ENCODE results near the gene FARP1. TPM values are rescaled to one million over a fixed set of nuclear protein-coding genes. Genes with fewer than 3 reads are reported as not detected.

Gene FARP1
- total and polyA plus RNA-seq, 2 of the 13 experiments (the other 11 are each of a cell fraction or from before 2014, with no cell fraction given), result 70.6 to 126 TPM

DNA sequence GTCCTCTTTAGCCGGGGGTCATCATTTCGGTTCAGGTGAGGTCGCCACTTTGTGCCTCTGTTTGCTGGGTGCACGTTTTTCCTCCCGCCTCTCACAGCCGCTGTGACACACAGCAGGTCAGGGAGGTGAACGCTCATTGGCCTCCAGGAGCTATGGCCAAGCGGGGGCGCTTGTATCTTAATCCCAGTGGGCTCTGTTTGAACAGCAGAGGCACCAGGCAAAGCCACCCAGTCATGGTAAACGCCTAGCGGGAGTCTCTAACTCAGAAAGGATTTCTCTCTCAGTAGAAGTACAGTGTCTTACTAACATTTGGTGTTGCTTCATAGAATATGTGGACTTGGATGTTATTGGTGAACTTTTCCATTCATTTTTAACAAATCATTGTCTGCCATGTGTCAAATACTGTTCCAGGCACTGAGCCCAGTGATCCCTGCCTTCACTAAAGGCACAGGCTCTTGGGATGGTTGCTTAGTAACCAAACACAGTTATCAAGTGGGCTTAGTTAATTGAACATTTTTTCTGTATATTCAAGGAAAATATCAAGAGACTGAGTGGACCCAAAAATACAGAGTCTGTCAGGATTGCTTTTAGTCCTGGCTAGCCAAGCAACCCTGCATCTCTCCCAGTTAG lies 247.3 kb downstream of the FARP1 start:
- POLR2A ChIA-PET, result no interaction called here
- Histone ChIP-seq H3K36me3 (replicated peaks in 1 of 2; ENCODE audit: control insufficient read depth in 1 of 2, insufficient read depth in 2 of 2, low read length in 2 of 2) (peaks cover 52 to 92% of the 10 kb centered on the region in 2 experiments), H3K27ac (ENCODE audit: extremely low read length, insufficient read depth, low read length) (no peak overlapping the region), H3K27me3 (ENCODE audit: control insufficient read depth in 1 of 2, insufficient read depth in 2 of 2, low read length in 2 of 2) (no peaks in the 10 kb centered on the region), H3K4me3 (replicated peaks in 1 of 3; ENCODE audit: insufficient read depth in 1 of 3, low read depth in 2 of 3, low read length in 3 of 3) (no peak overlapping the region), H3K9me3 (ENCODE audit: low read length) (no peaks in the 10 kb centered on the region), H4K20me1 (ENCODE audit: insufficient read depth, low read length) (no peaks in the 10 kb centered on the region), H3K4me2 (ENCODE audit: low read depth, low read length) (no peak overlapping the region), H2AFZ (ENCODE audit: low read length) (no peak overlapping the region), H3K9ac (ENCODE audit: insufficient read depth, low read depth, low read length) (no peak overlapping the region), H3K4me1 (ENCODE audit: insufficient read depth, low read length) (no peaks in the 10 kb centered on the region), H3K79me2 (ENCODE audit: insufficient read depth, low read length) (peaks cover 3% of the 10 kb centered on the region)
- in situ Hi-C loops (cut with HindIII; ENCODE audit: extremely low pct_ligation_motif_present, low pct_unique_long_range_greater_than_20kb) (no loop called here), intact Hi-C loops (cut with micrococcal nuclease; ENCODE audit: unreplicated experiment) (no loop called here)
- no TSS peak for BruUV-seq (replicated peaks)
- ATAC-seq (no peak), DNase-seq (ENCODE audit: low spot score) (no peak), FAIRE-seq (no peak)
- CTCF ChIA-PET (ENCODE audit: low intra/inter-chr PET ratio, low total read pairs), result no interaction called here
- WGBS (ENCODE audit: low lambda C conversion rate), result 98% methylated on average over 11 of the region's 11 CpGs
- TF ChIP-seq AGO2 (optimal IDR thresholded peaks at IDR 0.05; ENCODE audit: low read depth, low read length), result peak; percentile 45
- TF ChIP-seq RBM22 (optimal IDR thresholded peaks at IDR 0.05; ENCODE audit: low read length), result peak; percentile 64
- TF ChIP-seq, protein P1, sequence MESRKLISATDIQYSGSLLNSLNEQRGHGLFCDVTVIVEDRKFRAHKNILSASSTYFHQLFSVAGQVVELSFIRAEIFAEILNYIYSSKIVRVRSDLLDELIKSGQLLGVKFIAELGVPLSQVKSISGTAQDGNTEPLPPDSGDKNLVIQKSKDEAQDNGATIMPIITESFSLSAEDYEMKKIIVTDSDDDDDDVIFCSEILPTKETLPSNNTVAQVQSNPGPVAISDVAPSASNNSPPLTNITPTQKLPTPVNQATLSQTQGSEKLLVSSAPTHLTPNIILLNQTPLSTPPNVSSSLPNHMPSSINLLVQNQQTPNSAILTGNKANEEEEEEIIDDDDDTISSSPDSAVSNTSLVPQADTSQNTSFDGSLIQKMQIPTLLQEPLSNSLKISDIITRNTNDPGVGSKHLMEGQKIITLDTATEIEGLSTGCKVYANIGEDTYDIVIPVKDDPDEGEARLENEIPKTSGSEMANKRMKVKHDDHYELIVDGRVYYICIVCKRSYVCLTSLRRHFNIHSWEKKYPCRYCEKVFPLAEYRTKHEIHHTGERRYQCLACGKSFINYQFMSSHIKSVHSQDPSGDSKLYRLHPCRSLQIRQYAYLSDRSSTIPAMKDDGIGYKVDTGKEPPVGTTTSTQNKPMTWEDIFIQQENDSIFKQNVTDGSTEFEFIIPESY (CRISPR knock-in tag; IDR thresholded peaks at IDR 0.05), result peak; percentile 46; the same call in 1 of the 2 replicates
- TF ChIP-seq ZIK1 (CRISPR knock-in tag; IDR thresholded peaks at IDR 0.05; ENCODE audit: borderline replicate concordance, low read depth), result no peak
- no peak for TF ChIP-seq ZNF672 (CRISPR knock-in tag; IDR thresholded peaks at IDR 0.05)

DNA sequence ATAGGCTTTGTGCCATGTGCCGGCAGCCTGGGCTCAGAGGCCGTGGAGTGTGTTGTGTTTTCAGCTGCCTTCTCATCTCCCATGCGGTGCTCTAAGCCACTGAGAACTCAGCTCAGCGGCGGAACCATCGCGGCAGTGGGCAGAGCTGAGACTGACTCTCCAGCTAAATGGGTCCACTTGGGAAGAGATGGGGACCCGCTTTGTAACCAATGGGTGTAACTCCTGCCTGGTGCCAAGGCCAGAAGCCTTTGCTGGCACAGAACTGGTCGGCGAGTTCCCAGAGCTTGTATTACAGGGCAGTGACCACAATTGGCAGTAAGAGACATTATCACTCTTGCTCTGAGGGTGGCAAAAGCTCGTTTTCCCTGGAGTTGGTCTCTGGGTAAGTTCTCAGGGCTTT lies 251.0 kb downstream of the FARP1 start:
- FAIRE-seq, result no peak
- Histone ChIP-seq H3K9me3 (ENCODE audit: low read length) (no peaks in the 10 kb centered on the region), H3K27ac (ENCODE audit: extremely low read length, insufficient read depth, low read length) (no peak overlapping the region), H3K36me3 (replicated peaks in 1 of 2; ENCODE audit: control insufficient read depth in 1 of 2, insufficient read depth in 2 of 2, low read length in 2 of 2) (peaks cover 34 to 82% of the 10 kb centered on the region in 2 experiments), H3K79me2 (ENCODE audit: insufficient read depth, low read length) (no peaks in the 10 kb centered on the region), H3K4me2 (ENCODE audit: low read depth, low read length) (no peak overlapping the region), H3K4me1 (ENCODE audit: insufficient read depth, low read length) (no peaks in the 10 kb centered on the region), H3K9ac (ENCODE audit: insufficient read depth, low read depth, low read length) (no peak overlapping the region), H4K20me1 (ENCODE audit: insufficient read depth, low read length) (peaks cover 4% of the 10 kb centered on the region; the same call in 1 of the 2 replicates), H2AFZ (ENCODE audit: low read length) (no peak overlapping the region), H3K4me3 (replicated peaks in 1 of 3; ENCODE audit: insufficient read depth in 1 of 3, low read depth in 2 of 3, low read length in 3 of 3) (no peak overlapping the region), H3K27me3 (ENCODE audit: control insufficient read depth in 1 of 2, insufficient read depth in 2 of 2, low read length in 2 of 2) (no peaks in the 10 kb centered on the region)
- no peak for DNase-seq (ENCODE audit: low spot score)
- CTCF ChIA-PET (ENCODE audit: low intra/inter-chr PET ratio, low total read pairs), result no interaction called here
- no TSS peak for BruUV-seq (replicated peaks)
- intact Hi-C loops (cut with micrococcal nuclease; ENCODE audit: unreplicated experiment), result no loop called here
- no peak for ATAC-seq
- POLR2A ChIA-PET, result no interaction called here
- in situ Hi-C loops (cut with HindIII; ENCODE audit: extremely low pct_ligation_motif_present, low pct_unique_long_range_greater_than_20kb), result no loop called here
- 94% methylated on average over 5 of the region's 11 CpGs for WGBS (ENCODE audit: low lambda C conversion rate)
- TF ChIP-seq HMGA1 (CRISPR knock-in tag; conservative IDR thresholded peaks at IDR 0.05), result no peak
- no peak for TF ChIP-seq REPIN1 (CRISPR knock-in tag; IDR thresholded peaks at IDR 0.05; ENCODE audit: borderline replicate concordance, low read depth)
- no peak for TF ChIP-seq KDM5A (IDR thresholded peaks at IDR 0.05; ENCODE audit: borderline replicate concordance, low read length)
- TF ChIP-seq RNF2 (conservative IDR thresholded peaks at IDR 0.05; ENCODE audit: low read depth), result no peak
- TF ChIP-seq, protein P2, sequence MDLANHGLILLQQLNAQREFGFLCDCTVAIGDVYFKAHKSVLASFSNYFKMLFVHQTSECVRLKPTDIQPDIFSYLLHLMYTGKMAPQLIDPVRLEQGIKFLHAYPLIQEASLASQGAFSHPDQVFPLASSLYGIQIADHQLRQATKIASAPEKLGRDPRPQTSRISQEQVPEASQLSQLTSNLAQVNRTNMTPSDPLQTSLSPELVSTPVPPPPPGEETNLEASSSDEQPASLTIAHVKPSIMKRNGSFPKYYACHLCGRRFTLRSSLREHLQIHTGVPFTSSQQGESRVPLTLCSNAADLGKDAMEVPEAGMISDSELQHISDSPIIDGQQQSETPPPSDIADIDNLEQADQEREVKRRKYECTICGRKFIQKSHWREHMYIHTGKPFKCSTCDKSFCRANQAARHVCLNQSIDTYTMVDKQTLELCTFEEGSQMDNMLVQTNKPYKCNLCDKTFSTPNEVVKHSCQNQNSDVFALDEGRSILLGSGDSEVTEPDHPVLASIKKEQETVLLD (CRISPR knock-in tag; IDR thresholded peaks at IDR 0.05; ENCODE audit: low read depth), result no peak
- TF ChIP-seq, protein P3, sequence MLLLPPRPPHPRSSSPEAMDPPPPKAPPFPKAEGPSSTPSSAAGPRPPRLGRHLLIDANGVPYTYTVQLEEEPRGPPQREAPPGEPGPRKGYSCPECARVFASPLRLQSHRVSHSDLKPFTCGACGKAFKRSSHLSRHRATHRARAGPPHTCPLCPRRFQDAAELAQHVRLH (CRISPR knock-in tag; IDR thresholded peaks at IDR 0.05; ENCODE audit: borderline replicate concordance, low read depth), result no peak
- TF ChIP-seq ZNF766 (CRISPR knock-in tag; IDR thresholded peaks at IDR 0.05; ENCODE audit: borderline replicate concordance), result no peak
- no peak for TF ChIP-seq ZNF12 (CRISPR knock-in tag; IDR thresholded peaks at IDR 0.05)

Data from HepG2 (cell line).